Pons (tissue), 1 donor: ENCODE results near the gene EDNRA.
A peak's percentile ranks its signal among the peaks of the same experiment; 100 is the strongest.

Experiments
- DNase-seq: peaks from one replicate; pipeline ENCODE4 v3.0.0-alpha.2; 2016; ENCODE audit warnings: low spot score

The EDNRA gene

GRCh38 chr4:147498031-147498660 lies 17.2 kb downstream of the EDNRA start:
- DNase-seq, result no peak

- no peak for DNase-seq
Observed at GRCh38 chr4:147508346-147508745, 27.4 kb downstream of the EDNRA start.

- DNase-seq, result no peak
Observed at GRCh38 chr4:147509386-147509785, 28.5 kb downstream of the EDNRA start.

GRCh38 chr4:147510962-147511668 lies 30.2 kb downstream of the EDNRA start:
- no peak for DNase-seq

GRCh38 chr4:147513091-147513490 lies 32.2 kb downstream of the EDNRA start:
- no peak for DNase-seq

GRCh38 chr4:147513952-147514351 lies 33.1 kb downstream of the EDNRA start:
- no peak for DNase-seq

GRCh38 chr4:147515220-147515936 lies 34.5 kb downstream of the EDNRA start:
- DNase-seq, result no peak

- DNase-seq, result no peak
Observed at GRCh38 chr4:147516133-147516532, 35.2 kb downstream of the EDNRA start.

GRCh38 chr4:147518086-147518485 lies 37.2 kb downstream of the EDNRA start:
- no peak for DNase-seq

- DNase-seq, result peak; percentile 85
Observed at GRCh38 chr4:147518846-147519767, 38.2 kb downstream of the EDNRA start.

- DNase-seq, result no peak
Observed at GRCh38 chr4:147524601-147525000, 43.7 kb downstream of the EDNRA start.

- DNase-seq, result no peak
Observed at GRCh38 chr4:147525494-147526271, 44.8 kb downstream of the EDNRA start.

- DNase-seq, result no peak
Observed at GRCh38 chr4:147526272-147526654, 45.4 kb downstream of the EDNRA start.

GRCh38 chr4:147528054-147528453 lies 47.2 kb downstream of the EDNRA start:
- DNase-seq, result no peak

- DNase-seq, result no peak
Observed at GRCh38 chr4:147530134-147530533, 49.2 kb downstream of the EDNRA start.

GRCh38 chr4:147530723-147531122 lies 49.8 kb downstream of the EDNRA start:
- no peak for DNase-seq

- no peak for DNase-seq
Observed at GRCh38 chr4:147532896-147533295, 52.0 kb downstream of the EDNRA start.

GRCh38 chr4:147533331-147533730 lies 52.4 kb downstream of the EDNRA start:
- DNase-seq, result no peak

- no peak for DNase-seq
Observed at GRCh38 chr4:147535124-147535523, 54.2 kb downstream of the EDNRA start.

GRCh38 chr4:147538711-147539110 lies 57.8 kb downstream of the EDNRA start:
- no peak for DNase-seq

- DNase-seq, result no peak
Observed at GRCh38 chr4:147539959-147540358, 59.1 kb downstream of the EDNRA start.
